Large intestine (tissue), 3 donors: ENCODE measurements around the gene AQP9. TPM values are rescaled to one million over a fixed set of nuclear protein-coding genes. Genes with fewer than 3 reads are reported as not detected.

Experiments used
- DNase-seq, 2 donors: peaks; one replicate each; pipeline versions ENCODE4 v3.0.0 to v3.0.0-alpha.2; 2013
- H3K27ac ChIP-seq: one replicate; pipeline ENCODE4 v1.5.1; 2013; ENCODE audit warnings: low read length
- H3K27me3 ChIP-seq: 2 replicates; pipeline ENCODE4 v1.6.1; 2013; ENCODE audit warnings: low read length; ENCODE audit not compliant: control insufficient read depth, insufficient read depth
- H3K36me3 ChIP-seq: 2 replicates; pipeline ENCODE4 v1.6.1; 2013; ENCODE audit warnings: low read length; ENCODE audit not compliant: control insufficient read depth, insufficient read depth
- H3K4me1 ChIP-seq: one replicate; pipeline ENCODE4 v1.6.1; 2013; ENCODE audit warnings: low read length; ENCODE audit not compliant: control insufficient read depth, insufficient read depth
- H3K4me3 ChIP-seq: one replicate; pipeline ENCODE4 v1.5.1; 2013; ENCODE audit warnings: low read length
- H3K9me3 ChIP-seq: one replicate; pipeline ENCODE4 v1.6.1; 2013; ENCODE audit warnings: mild to moderate bottlenecking, low read depth, low read length, moderate library complexity; ENCODE audit not compliant: control insufficient read depth
- WGBS: methylation state at CpG from one replicate; pipeline ENCODE4 v1.1.5; 2013; ENCODE audit warnings: low lambda C conversion rate; ENCODE audit not compliant: insufficient coverage; 5-methylcytosine and 5-hydroxymethylcytosine counted together
- polyA plus RNA-seq: library from polyadenylated mRNA; unstranded; fragments of 120-200 nt; gene quantifications from one replicate; pipeline ENCODE4 v1.2.1, GENCODE V29; 2013

The AQP9 gene
- polyA plus RNA-seq, 1 donor, result 0.27 TPM

DNA sequence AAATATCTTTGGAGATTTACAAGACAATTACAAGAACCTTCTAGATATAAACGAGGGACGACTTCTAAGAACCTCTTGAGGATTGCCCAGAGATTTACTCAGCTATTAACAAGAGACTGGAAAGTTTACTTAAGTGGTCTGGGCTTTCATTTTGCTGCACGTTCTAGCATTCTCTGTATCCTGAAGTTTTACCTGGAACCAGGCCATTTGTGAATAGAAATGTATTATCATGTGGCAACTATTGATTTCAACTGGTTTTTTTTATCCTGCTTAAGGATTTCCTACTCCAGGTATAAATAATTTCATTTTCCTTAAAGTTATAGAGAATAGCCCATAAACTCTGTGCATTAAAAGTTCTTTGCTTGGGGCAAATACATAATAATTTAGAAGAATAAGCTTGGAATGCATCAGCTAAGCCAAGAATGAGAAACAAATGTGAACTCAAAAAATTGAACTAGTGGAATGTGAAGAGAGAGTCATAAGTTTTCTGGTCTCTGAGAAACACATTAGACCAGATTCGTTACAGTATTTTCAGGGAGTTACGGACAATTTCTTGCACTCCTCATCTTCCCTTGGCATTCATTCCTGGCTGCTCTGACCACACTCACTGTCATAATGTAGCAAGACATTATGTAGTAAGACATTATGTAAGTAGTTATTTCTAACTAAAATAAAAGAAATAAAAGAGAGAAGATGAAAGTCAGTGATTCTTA is 1.3 kb downstream of the AQP9 start:
- DNase-seq, result no peak

DNA sequence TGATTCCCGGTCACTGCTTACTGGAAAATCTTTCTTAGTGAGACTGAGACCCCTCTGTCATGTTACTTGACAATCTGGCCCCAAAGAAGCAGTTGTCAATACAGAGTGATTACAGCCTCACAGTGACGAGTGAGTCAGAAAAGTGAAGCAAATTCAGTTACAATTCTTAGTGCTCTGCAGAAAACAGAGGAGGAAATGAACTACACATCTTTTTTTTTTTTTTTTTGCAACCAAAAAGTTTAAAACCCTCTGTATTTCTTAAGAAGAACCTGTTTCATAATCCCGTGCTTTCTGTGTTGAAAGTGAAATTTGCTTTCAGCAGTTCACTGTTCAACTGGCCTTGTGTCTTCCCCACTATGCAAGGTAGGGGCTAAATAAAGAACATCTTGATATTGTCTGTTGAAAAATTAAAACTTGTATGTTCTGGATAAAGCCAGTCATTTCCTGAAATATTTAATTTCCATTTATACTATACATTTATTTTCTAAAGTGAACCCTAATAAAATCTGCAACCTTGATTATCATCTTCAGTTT is 1.9 kb downstream of the AQP9 start:
- WGBS, result 57% methylated on average over 1 of the region's 3 CpGs
- peaks cover 10% of the 10 kb centered on the region for H3K27me3 ChIP-seq
- H3K9me3 ChIP-seq, result no peaks in the 10 kb centered on the region
- no peak overlapping the region for H3K4me3 ChIP-seq
- no peak overlapping the region for H3K27ac ChIP-seq
- H3K36me3 ChIP-seq, result no peaks in the 10 kb centered on the region
- no peaks in the 10 kb centered on the region for H3K4me1 ChIP-seq
- no peak for DNase-seq

More for the DNA sequence above, 1.3 kb downstream of the AQP9 start:
- WGBS, result 77% methylated on average over 2 of the region's 5 CpGs
- Histone ChIP-seq H3K27me3 (peaks cover 10% of the 10 kb centered on the region), H3K4me1 (no peaks in the 10 kb centered on the region), H3K36me3 (no peaks in the 10 kb centered on the region), H3K4me3 (no peak overlapping the region), H3K27ac (no peak overlapping the region), H3K9me3 (no peaks in the 10 kb centered on the region)

DNA sequence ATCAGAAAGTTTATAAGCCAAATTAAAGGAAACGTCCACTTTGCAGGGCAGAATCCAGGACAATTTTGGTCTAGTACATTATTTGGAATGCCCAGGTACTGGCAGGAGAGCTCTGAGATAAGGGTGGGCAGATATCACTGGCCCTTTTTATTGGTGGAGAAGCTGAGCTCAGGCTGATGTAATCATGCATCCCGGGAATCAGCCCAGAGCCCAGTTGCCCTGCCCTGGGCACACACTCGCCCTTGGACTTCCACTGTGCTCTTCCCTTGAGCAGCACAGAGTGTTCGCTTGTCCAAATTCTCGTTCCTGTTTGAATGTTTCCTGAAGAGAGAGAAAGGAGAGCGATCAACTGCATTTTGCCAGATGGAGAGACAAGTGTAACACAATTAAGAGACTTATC is 3.7 kb downstream of the AQP9 start:
- no peaks in the 10 kb centered on the region for H3K9me3 ChIP-seq
- no peaks in the 10 kb centered on the region for H3K36me3 ChIP-seq
- H3K4me3 ChIP-seq, result no peak overlapping the region
- no peaks in the 10 kb centered on the region for H3K4me1 ChIP-seq
- WGBS, result no CpG with 5 or more reads among the region's 6 CpGs
- no peak for DNase-seq
- no peak overlapping the region for H3K27ac ChIP-seq
- H3K27me3 ChIP-seq, result peaks cover 2% of the 10 kb centered on the region

DNA sequence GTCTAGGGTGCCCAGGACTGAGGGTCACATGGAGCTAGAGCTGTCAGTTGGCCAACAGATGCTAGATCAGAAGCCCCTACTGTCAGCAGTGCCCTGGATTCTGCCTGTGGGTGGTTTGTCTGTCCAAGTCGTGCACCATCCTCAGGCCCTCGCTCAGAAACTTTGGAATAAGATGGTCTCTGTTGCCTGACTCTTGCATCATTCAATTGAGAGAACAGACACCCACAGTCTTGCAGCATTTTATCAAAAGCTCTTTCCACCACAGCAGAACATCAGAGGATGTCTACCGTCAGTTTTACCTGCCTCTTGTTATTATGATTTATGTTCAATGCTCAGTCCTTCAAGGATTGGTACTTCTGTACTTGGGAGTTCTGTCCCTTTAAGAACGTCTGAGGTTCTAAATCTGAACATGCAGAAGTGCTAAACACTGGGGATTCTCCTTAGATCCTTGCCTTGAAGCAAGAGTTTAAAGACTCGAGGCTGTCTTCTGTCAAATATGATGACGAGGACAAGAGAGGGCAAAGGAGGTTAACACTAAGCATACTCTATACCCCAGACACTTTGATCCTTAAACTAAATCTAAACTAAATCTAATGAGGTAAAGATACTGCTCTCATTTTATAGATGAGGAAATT is 4.8 kb downstream of the AQP9 start:
- H3K4me1 ChIP-seq, result no peaks in the 10 kb centered on the region
- H3K4me3 ChIP-seq, result no peak overlapping the region
- no peak for DNase-seq
- no peaks in the 10 kb centered on the region for H3K36me3 ChIP-seq
- WGBS, result no CpG with 5 or more reads among the region's 6 CpGs
- H3K27me3 ChIP-seq, result peaks cover 2% of the 10 kb centered on the region
- no peaks in the 10 kb centered on the region for H3K9me3 ChIP-seq
- H3K27ac ChIP-seq, result no peak overlapping the region

DNA sequence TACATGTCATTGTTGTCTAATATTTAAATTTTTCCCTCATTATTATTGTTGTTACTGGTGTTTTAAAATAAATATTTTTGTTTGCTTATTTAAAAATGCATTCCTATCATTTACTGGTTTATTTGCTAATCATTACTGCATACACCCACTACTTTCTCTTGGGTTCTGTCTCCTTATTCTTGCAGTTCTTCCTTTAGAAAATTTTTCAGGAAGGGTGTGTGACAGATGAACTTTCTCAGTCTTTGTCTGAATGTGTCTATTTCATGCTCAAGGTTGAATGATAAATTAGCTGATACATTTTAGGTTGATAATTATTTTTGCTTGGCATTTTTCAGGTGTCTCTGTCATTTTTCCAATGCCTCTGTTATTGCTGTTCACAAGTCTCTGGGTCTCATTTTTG is 7.4 kb downstream of the AQP9 start:
- Histone ChIP-seq H3K4me3 (no peak overlapping the region), H3K27ac (no peak overlapping the region), H3K27me3 (peaks cover 3% of the 10 kb centered on the region), H3K4me1 (no peaks in the 10 kb centered on the region), H3K9me3 (no peaks in the 10 kb centered on the region), H3K36me3 (no peaks in the 10 kb centered on the region)
- DNase-seq, result no peak

DNA sequence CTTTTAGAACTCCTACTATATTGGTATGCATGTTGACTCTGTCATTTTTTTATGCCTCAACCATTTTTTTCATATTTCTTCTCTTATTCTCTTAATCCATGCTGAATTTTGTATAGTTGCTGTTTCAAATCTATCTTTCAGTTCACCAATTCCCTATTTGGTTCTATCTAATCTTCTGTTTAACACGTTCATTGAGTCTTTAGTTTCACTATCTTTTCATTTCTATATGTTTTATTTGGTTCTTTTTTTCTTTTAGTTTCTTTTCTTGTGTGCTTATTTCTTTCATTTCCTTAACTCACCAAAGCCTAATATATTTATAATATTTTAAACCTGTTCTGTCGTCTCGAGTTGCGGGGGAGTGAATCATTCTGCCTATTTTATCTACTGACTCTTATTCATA is 8.0 kb downstream of the AQP9 start:
- no peak for DNase-seq
- Histone ChIP-seq H3K4me3 (no peak overlapping the region), H3K4me1 (no peaks in the 10 kb centered on the region), H3K27ac (no peak overlapping the region), H3K27me3 (peaks cover 3% of the 10 kb centered on the region), H3K9me3 (no peaks in the 10 kb centered on the region), H3K36me3 (no peaks in the 10 kb centered on the region)
- WGBS, result 91% methylated on average over 4 of the region's 4 CpGs

DNA sequence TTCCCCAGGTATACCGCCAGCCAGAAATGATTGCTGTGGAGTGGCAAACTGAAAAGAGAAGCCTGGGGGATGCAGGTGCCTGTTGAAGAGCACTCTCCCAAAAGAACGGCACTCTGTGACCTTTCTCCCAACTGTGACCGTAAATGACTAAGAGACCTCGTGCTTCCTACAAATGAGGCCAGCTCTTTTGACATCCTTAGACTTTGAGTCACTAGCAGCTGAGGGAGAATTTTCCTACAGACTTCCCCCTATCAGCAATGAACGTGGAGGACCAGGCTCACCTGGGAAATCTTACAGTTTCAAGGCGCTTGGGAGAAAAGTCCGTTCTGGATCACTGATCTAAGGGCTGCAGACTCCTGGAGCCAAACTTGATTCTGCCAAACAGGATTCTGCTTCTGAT is 8.6 kb downstream of the AQP9 start:
- Histone ChIP-seq H3K27ac (no peak overlapping the region), H3K4me3 (no peak overlapping the region), H3K4me1 (no peaks in the 10 kb centered on the region), H3K27me3 (peaks cover 3% of the 10 kb centered on the region), H3K9me3 (no peaks in the 10 kb centered on the region), H3K36me3 (no peaks in the 10 kb centered on the region)
- WGBS, result no CpG with 5 or more reads among the region's 7 CpGs
- DNase-seq, result peak; percentile 8 to 19

DNA sequence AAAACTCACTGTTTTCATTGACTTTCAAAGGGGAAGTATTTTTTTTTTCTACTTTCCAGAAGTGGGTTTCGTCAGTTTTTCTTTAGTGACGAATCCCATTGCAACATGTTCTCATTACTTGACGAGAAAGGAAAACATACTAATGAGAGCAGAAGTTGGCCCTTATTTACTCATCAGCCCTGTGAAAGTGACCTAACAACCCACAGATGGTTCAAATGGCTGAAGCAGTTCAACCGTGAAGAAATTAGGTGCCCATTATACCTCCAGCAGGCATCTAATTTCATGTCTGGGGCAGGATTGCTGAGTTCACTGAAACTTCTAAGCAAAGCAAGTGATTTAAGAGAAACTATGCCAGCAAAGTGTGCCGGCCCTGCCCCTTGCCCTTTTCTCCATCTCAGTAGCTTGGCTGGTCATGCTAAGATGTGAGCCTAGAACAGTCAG is 9.0 kb downstream of the AQP9 start:
- no peaks in the 10 kb centered on the region for H3K36me3 ChIP-seq
- no peaks in the 10 kb centered on the region for H3K9me3 ChIP-seq
- H3K4me3 ChIP-seq, result no peak overlapping the region
- H3K4me1 ChIP-seq, result no peaks in the 10 kb centered on the region
- H3K27ac ChIP-seq, result no peak overlapping the region
- peaks cover 3% of the 10 kb centered on the region for H3K27me3 ChIP-seq
- 80% methylated on average over 3 of the region's 5 CpGs for WGBS
- DNase-seq, result no peak

DNA sequence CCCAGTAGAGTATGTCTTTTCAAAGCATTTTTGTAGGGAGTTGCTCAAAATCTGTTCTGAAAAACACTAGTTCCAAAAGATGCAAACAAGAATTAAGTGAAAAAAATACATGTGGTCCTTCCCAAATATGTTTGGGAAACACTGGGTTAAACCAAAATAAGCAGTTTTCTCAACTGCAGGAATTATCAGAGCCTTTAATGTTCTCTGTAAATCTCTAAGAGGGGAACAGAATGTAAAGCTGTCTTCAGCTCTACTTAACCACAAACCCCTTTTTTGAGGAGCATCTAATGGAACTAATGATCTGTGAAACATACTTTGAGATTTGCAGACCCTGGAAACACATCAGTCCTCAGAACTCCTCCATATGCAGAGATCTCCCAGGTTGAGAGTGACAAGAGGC is 9.9 kb downstream of the AQP9 start:
- DNase-seq, result no peak
- Histone ChIP-seq H3K27ac (no peak overlapping the region), H3K4me1 (no peaks in the 10 kb centered on the region), H3K27me3 (peaks cover 3% of the 10 kb centered on the region), H3K36me3 (no peaks in the 10 kb centered on the region), H3K4me3 (no peak overlapping the region), H3K9me3 (no peaks in the 10 kb centered on the region)

DNA sequence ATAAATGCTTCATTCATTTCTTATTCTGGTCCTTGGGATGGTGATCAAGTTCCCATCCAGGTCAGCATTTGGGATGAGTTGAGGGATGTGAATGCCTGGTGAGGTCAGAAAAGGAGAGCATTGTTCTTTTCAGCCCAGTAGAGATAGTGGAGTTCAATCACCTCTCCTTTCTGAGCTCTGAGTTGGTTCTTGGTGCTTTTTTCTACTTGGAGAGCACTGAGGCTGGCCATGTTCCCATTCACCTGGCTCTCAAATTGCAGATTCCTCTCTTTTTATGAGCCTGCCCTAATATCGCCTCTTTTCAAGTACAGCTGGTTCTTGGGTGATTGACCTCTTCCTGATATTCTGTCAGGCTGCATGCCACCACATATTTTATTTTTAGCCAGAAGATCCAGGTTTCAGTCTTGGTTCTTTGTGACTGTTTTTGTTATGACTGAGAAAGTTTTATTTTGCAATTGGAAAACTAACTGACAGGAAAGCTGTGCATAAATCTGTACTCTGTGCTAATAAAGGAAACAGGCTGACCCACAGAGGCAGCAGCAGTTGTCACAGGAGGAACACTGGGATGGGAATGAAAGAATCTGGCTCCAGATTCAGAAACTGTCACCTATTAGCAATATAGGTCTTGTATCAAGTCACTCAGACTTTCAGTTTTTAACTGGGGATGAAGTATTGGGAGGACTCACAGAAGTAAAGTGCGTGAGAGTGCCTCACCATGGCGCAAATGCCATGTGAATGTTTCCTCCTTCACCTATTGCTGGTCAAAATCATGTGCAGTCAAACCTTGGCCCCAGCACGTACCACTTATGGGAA is 10.7 kb downstream of the AQP9 start:
- H3K4me3 ChIP-seq, result no peak overlapping the region
- no peaks in the 10 kb centered on the region for H3K9me3 ChIP-seq
- no peaks in the 10 kb centered on the region for H3K36me3 ChIP-seq
- no peaks in the 10 kb centered on the region for H3K4me1 ChIP-seq
- H3K27me3 ChIP-seq, result peaks cover 3% of the 10 kb centered on the region
- DNase-seq, result no peak
- 67% methylated on average over 1 of the region's 4 CpGs for WGBS
- no peak overlapping the region for H3K27ac ChIP-seq
